ENCODE measurements around the gene RCE1. TPM values are rescaled to one million over a fixed set of nuclear protein-coding genes. Genes with fewer than 3 reads are reported as not detected.

RCE1 gene
- total RNA-seq, 2 donors from 2014 or later: 34.5 to 37.5 TPM

- Mint-ChIP-seq H3K9me3 (no peaks in the 10 kb centered on the region), H3K36me3 (ENCODE audit: low read depth) (no peaks in the 10 kb centered on the region), H3K4me1 (no peaks in the 10 kb centered on the region), H3K27me3 (ENCODE audit: insufficient read depth) (no peaks in the 10 kb centered on the region), H3K4me3 (no peak overlapping the region), H3K27ac (no peak overlapping the region)
- TF ChIP-seq, protein P1, sequence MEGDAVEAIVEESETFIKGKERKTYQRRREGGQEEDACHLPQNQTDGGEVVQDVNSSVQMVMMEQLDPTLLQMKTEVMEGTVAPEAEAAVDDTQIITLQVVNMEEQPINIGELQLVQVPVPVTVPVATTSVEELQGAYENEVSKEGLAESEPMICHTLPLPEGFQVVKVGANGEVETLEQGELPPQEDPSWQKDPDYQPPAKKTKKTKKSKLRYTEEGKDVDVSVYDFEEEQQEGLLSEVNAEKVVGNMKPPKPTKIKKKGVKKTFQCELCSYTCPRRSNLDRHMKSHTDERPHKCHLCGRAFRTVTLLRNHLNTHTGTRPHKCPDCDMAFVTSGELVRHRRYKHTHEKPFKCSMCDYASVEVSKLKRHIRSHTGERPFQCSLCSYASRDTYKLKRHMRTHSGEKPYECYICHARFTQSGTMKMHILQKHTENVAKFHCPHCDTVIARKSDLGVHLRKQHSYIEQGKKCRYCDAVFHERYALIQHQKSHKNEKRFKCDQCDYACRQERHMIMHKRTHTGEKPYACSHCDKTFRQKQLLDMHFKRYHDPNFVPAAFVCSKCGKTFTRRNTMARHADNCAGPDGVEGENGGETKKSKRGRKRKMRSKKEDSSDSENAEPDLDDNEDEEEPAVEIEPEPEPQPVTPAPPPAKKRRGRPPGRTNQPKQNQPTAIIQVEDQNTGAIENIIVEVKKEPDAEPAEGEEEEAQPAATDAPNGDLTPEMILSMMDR (conservative IDR thresholded peaks at IDR 0.05): no peak
- no peaks in the 10 kb centered on the region for H3K27me3 ChIP-seq (ENCODE audit: control insufficient read depth, insufficient read depth, low read length, poor library complexity, severe bottlenecking)
- no peaks in the 10 kb centered on the region for H3K4me1 ChIP-seq (ENCODE audit: control insufficient read depth, insufficient read depth, low read length)
- no peak for DNase-seq
- WGBS, 2 experiments (ENCODE audit: insufficient coverage in 1 of 2, insufficient read length in 1 of 2): 93 to 96% methylated on average over 19 to 30 of the region's 30 CpGs
- no peak overlapping the region for H3K9ac ChIP-seq (ENCODE audit: extremely low read depth, low read length, poor library complexity, severe bottlenecking)
- no peak overlapping the region for H3K27ac ChIP-seq (ENCODE audit: low read depth, low read length)
- H3K4me3 ChIP-seq (ENCODE audit: low read length): no peak overlapping the region
- H3K9me3 ChIP-seq (ENCODE audit: control insufficient read depth, low read length): no peaks in the 10 kb centered on the region
- H3K36me3 ChIP-seq (ENCODE audit: control insufficient read depth, insufficient read depth, low read length): no peaks in the 10 kb centered on the region
Measured at GRCh38 chr11:66861774-66862558, 18.7 kb downstream of the RCE1 start.

DNA sequence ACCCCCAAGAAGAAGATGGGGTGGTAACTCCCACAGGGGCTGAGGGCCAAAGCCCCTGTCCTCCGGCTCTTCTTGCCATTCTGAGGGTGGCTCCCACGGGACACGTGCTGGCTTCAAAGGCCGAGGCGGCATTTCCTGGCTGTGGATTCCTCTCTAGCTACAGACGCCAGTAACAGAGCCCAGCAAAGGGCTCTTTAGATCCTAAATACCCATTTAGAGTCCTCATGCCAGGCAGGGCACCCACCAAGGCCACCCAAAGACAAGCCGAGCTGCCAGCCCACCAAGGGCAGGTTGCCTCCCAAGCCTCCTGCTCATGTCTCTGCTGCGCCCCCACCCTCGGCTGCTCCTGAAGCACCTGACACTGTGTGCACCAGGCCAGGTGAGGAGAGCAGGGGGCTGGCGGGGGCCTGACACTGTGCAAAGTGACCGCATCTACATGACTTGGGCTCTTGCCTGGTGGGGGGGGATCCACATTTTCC, 19.4 kb downstream of the RCE1 start:
- H3K27ac ChIP-seq (ENCODE audit: low read depth, low read length): no peak overlapping the region
- H3K36me3 ChIP-seq (ENCODE audit: control insufficient read depth, insufficient read depth, low read length): no peaks in the 10 kb centered on the region
- Mint-ChIP-seq H3K9me3 (no peaks in the 10 kb centered on the region), H3K27me3 (ENCODE audit: insufficient read depth) (no peaks in the 10 kb centered on the region), H3K27ac (no peak overlapping the region), H3K4me1 (no peaks in the 10 kb centered on the region), H3K4me3 (no peak overlapping the region), H3K36me3 (ENCODE audit: low read depth) (no peaks in the 10 kb centered on the region)
- H3K4me3 ChIP-seq (ENCODE audit: low read length): no peak overlapping the region
- no peak overlapping the region for H3K9ac ChIP-seq (ENCODE audit: extremely low read depth, low read length, poor library complexity, severe bottlenecking)
- TF ChIP-seq, protein P1 (conservative IDR thresholded peaks at IDR 0.05): no peak
- DNase-seq: no peak
- no peaks in the 10 kb centered on the region for H3K9me3 ChIP-seq (ENCODE audit: control insufficient read depth, low read length)
- H3K27me3 ChIP-seq (ENCODE audit: control insufficient read depth, insufficient read depth, low read length, poor library complexity, severe bottlenecking): no peaks in the 10 kb centered on the region
- WGBS, 2 experiments (ENCODE audit: insufficient coverage in 1 of 2, insufficient read length in 1 of 2): 92 to 93% methylated on average over 3 to 11 of the region's 11 CpGs
- no peaks in the 10 kb centered on the region for H3K4me1 ChIP-seq (ENCODE audit: control insufficient read depth, insufficient read depth, low read length)

GRCh38 chr11:66863428-66864125, 20.3 kb downstream of the RCE1 start:
- TF ChIP-seq, protein P1 (conservative IDR thresholded peaks at IDR 0.05): no peak
- no peaks in the 10 kb centered on the region for H3K4me1 Mint-ChIP-seq

More at GRCh38 chr11:66863428-66864125, 20.3 kb downstream of the RCE1 start:
- no peak for DNase-seq
- H3K9me3 ChIP-seq (ENCODE audit: control insufficient read depth, low read length): no peaks in the 10 kb centered on the region
- no peaks in the 10 kb centered on the region for H3K36me3 ChIP-seq (ENCODE audit: control insufficient read depth, insufficient read depth, low read length)
- WGBS, 2 experiments (ENCODE audit: insufficient coverage in 1 of 2, insufficient read length in 1 of 2): 93 to 95% methylated on average over 23 to 31 of the region's 31 CpGs
- H3K27me3 ChIP-seq (ENCODE audit: control insufficient read depth, insufficient read depth, low read length, poor library complexity, severe bottlenecking): no peaks in the 10 kb centered on the region
- H3K9ac ChIP-seq (ENCODE audit: extremely low read depth, low read length, poor library complexity, severe bottlenecking): no peak overlapping the region
- H3K9me3 Mint-ChIP-seq: no peaks in the 10 kb centered on the region
- no peak overlapping the region for H3K4me3 ChIP-seq (ENCODE audit: low read length)
- H3K27me3 Mint-ChIP-seq (ENCODE audit: insufficient read depth): no peaks in the 10 kb centered on the region
- no peaks in the 10 kb centered on the region for H3K36me3 Mint-ChIP-seq (ENCODE audit: low read depth)
- H3K27ac ChIP-seq (ENCODE audit: low read depth, low read length): no peak overlapping the region
- H3K4me3 Mint-ChIP-seq: no peak overlapping the region
- no peak overlapping the region for H3K27ac Mint-ChIP-seq
- no peaks in the 10 kb centered on the region for H3K4me1 ChIP-seq (ENCODE audit: control insufficient read depth, insufficient read depth, low read length)
